Stimulated activated CD4-positive, alpha-beta T cell treated with anti-CD3 and anti-CD28 coated beads, Interleukin-15, amount 100 ng/mL, for 48 hours (primary cell): ENCODE measurements around the gene CPNE1.
A peak's percentile ranks its signal among the peaks of the same experiment; 100 is the strongest.

Experiments
- DNase-seq, 2 donors: peaks; one replicate each; pipeline ENCODE4 v3.0.0-alpha.2; 2020; ENCODE audit warnings: low read depth in 2 of 2

CPNE1 gene

GRCh38 chr20:35620818-35621559, 43.7 kb downstream of the CPNE1 start:
- DNase-seq = no peak

- peak; percentile 73 to 76 for DNase-seq
Observed at GRCh38 chr20:35619196-35620095, 45.3 kb downstream of the CPNE1 start.

GRCh38 chr20:35618263-35619131, 46.2 kb downstream of the CPNE1 start:
- no peak for DNase-seq

DNA sequence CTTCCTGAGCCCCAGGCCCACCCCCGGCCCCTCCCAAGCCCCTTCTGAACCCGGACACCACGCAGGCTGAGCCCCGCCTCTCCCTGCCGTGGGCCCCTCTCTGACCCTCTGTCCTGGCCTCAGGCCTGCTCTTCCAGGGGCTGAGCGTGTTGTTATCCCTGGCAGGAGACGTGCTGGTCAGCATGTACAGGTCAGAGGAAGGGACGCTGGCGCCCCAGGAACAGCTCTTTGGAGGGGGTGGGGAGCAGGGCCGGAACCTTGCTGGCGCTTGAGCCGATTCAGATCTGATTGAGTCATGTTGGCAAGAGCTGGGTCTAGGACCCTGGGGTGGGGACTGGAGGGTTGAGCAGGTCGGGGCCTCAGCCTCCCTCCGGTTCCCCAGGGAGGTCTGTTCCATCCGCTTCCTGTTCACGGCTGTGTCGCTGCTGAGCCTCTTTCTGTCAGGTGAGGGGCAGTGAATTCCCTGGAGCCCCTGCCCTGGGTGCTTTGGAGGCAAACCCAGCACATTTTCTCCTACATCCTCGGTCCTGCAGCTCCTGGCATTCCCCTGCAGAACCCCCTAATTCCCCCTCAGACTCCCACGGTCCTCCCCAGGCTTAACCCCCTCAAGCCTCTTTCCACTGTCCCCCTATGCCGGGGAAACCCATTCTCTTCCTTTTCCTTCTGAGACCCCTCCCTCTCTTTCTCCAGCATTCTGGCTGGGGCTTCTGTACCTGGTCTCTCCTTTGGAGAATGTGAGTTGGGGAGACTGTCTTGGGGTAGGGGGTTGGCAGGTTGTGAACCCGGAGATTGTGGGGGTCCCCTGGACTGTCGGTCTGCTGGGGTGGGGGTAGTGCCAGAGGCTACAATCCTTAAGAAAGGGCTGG, 47.1 kb downstream of the CPNE1 start:
- peak in 1 of 2 donors; percentile 50 for DNase-seq

DNA sequence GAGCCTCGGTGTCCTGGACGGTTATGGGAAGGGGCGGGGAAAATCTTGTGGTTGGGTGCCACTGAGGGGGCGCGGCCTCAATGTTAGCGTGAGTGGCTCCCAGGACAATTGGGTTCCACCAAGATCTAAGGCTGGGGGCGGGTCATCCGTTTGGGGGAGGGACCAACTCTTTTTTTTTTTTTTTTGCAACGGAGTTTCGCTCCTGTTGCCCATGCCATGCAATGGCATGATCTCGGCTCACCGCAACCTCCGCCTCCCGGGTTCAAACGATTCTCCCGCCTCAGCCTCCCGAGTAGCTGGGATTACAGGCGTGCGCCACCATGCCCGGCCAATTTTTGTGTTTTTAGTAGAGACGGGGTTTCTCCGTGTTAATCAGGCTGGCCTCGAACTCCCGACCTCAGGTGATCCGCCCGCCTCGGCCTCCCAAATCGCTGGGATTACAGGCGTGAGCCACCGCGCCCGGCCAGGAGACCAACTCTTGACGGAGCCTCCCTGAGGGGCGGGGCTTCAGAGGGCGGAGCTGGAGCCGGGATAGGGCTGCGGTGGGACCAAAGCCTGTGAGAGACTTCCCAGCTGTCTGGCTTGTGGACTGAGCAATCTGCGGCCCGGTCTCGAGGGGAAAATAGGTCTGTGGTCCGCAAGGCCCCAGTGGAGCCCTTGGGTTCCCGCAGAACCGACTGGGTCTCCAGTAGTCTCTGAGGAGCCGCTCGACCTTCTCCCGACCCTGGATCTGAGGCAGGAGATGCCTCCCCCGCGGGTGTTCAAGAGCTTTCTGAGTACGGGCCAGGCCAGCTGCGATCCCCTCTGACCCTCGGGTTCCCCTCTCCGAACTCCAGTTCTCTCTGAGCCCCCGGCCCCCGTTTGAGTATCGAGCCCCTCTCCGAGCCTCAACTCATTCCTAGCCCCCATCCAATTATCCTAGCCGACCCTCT, 48.0 kb downstream of the CPNE1 start:
- peak; percentile 52 for DNase-seq

DNA sequence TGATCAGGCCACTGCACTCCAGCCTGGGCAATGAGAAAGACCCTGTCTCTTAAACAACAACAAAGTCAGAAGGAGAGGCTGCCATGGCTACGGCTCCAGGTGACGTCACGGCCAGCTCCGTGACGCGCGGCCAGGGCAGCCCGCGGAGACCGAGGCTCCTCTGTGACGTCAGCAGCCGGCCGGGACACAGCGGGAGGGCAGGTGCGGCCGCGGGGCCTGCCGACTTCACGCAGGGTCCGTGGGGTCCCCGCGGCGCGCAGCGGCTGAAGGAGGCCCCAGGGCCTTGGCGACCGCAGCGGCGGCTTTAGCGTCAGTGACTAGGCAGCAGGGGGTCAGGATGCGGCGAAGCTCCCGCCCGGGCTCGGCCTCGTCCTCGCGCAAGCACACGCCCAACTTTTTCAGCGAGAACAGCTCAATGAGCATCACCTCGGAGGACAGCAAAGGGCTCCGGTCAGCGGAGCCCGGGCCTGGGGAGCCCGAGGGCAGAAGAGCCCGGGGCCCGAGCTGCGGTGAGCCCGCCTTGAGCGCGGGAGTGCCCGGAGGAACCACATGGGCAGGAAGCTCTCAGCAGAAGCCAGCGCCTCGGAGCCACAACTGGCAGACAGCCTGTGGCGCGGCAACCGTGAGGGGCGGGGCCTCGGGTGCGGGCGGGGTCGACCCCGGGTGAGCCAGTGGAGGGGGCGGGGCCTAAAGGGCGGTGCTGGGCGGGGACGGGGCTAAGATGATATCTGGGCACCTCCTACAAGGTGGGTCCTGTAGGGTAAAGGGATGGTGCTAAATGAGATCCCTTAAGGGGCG, 48.8 kb downstream of the CPNE1 start, which contains the start of gene SPAG4:
SPAG4 (plus strand) TSS at position 163 of the 798 bp plus-strand sequence; CDS start at position 338, 175 bp downstream.
- DNase-seq = peak; percentile 100

- DNase-seq = no peak
Observed at GRCh38 chr20:35611482-35611881, 53.2 kb downstream of the CPNE1 start.

GRCh38 chr20:35610833-35611427, 53.8 kb downstream of the CPNE1 start:
- no peak for DNase-seq

DNA sequence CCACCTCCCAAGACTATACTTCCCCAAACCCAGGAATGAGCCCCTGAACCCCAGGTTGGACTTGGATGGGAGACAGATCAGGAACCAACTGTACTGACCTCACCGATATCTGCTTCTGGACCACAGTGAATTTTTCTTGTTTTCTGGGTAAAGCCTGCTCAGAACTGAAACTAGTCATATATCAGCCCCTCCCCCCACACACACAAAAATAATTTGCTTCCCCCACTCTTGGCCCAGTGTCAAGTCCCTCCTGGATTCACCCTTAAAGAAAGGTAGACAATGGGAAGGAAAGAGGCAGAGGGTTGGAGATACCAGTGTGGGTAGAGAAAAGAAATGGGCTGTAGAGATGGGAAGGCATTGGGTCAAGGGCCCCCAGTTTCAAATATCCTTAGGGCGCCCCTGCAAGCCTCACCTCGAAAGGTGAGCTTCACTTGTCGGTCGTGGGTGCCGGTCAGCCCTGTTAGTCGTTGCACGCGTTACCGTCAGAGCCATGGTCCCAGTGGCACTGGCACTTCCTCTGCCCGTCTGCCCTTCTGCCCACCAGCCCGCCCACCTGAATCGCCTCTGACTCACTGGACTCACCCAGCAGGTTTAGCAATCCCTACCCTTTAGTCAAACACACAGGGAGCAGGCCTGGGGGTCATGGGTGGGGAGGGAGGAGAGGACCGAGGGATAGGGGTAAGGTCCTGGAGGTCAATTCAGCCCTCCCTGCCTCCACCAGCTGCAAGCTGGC, 57.5 kb downstream of the CPNE1 start:
- DNase-seq = no peak

DNA sequence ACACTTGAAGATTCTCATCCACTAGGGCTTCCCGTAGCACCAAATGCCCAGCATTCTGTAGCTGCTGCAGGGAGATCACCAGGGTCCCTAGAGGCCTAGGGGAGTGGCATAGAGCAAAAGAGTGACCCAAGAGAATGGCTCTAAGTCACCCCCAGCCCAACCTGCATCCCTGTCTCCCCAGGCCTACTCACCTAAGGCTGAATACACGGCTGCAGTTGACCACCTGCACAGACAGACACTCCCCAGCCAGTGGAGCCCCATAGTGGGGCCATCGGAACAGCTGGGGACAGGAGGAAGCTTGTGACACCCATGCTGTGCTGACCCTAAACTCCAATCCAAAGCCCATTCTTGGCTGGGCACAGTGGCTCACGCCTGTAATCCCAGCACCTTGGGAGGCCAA, 58.6 kb downstream of the CPNE1 start:
- DNase-seq = no peak

- no peak for DNase-seq
Observed at GRCh38 chr20:35604449-35604747, 60.3 kb downstream of the CPNE1 start.

GRCh38 chr20:35603695-35604448, 60.8 kb downstream of the CPNE1 start:
- DNase-seq = no peak

DNA sequence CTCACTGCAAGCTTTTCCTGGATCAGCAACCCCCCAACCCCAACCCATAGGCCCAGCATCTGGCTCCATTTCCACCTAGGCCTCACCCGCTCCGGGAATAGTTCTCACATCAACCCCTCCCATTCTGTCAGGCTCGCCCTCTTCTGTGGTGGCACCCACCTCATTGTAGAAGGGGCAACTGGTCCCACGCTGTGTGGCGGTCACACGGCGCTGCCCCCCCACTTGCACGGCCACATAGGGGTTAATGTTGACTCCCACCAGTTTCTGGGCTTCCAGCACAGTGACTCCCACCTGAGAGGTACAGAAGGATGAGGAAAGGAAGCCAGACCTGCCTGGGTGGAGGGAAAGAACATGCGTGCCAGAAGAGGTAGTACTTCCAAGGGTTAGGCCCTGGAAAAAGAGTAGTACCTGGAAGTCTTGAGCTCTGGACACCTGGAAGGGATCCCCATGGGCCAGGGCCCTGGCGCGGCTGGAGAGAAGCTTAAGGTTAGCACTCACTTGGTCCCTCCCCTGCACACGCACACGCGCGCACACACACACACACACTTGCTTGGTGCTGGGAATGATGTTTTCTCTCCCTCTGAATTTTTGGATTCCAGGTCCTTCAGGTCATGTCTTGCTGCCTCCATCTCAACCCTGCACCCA, 61.7 kb downstream of the CPNE1 start:
- DNase-seq = no peak

DNA sequence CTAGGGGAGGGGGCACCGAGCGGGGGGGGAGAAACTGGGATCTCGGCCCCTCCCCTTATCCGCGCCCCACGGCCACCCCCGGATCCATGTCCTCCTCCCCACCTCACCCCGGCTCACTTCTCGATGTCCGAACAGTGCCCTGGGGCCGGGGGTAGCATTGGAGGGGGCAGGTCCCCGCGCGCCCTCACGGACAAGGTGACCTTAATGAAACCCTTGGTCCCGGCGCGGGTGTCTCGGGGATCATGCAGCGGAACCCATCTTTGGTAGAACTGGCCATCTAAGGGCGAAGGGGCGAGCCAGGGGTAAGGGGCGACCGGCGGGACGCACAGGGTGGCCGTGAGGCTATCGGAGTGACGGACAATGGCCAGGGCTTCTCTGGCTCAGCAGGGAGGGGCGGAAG, 62.7 kb downstream of the CPNE1 start:
- DNase-seq = no peak

GRCh38 chr20:35600993-35601973, 63.4 kb downstream of the CPNE1 start:
- peak; percentile 61 to 72 for DNase-seq
